ENCODE measurements around the gene ANAPC16.

Gene ANAPC16

DNA sequence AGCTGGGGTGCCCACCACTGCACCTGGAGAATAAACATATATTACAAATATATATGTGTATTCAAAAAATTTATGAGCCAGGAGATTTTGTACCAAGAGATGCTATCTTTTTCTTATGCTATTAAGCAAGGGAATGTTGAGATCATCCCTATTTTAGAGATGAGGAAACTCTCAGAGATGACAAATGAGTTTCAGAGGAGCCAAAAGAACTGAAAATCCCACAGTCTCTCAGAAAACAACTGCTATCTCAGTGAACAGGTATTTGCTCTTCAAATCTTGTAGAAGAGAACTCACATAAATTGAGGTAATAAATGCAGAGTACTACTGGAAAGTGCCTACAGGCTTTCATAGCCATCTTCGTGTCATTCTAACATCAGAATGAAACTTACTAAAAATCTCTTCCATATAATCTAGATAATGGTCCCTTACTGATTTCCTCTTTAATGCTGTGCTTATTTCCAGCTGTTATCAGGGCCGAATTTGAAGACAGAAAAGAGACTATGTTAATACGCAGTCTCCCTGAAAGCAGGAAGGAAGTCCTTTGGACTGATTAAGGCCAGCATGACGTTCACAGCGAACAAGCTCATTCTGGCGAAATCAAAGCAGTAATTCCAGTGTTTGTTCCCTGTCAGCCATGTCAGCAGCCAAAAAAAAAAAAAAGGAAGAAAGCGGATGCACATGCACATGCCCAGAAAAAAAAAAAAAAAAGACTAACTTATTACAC lies 29.4 kb upstream of the ANAPC16 start:
- no peaks in the 10 kb centered on the region; the same call in 1 of the 2 replicates for H3K36me3 ChIP-seq
- H3K9me3 ChIP-seq: no peaks in the 10 kb centered on the region; the same call in 1 of the 2 replicates
- TF ChIP-seq, protein P1, sequence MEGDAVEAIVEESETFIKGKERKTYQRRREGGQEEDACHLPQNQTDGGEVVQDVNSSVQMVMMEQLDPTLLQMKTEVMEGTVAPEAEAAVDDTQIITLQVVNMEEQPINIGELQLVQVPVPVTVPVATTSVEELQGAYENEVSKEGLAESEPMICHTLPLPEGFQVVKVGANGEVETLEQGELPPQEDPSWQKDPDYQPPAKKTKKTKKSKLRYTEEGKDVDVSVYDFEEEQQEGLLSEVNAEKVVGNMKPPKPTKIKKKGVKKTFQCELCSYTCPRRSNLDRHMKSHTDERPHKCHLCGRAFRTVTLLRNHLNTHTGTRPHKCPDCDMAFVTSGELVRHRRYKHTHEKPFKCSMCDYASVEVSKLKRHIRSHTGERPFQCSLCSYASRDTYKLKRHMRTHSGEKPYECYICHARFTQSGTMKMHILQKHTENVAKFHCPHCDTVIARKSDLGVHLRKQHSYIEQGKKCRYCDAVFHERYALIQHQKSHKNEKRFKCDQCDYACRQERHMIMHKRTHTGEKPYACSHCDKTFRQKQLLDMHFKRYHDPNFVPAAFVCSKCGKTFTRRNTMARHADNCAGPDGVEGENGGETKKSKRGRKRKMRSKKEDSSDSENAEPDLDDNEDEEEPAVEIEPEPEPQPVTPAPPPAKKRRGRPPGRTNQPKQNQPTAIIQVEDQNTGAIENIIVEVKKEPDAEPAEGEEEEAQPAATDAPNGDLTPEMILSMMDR (IDR thresholded peaks at IDR 0.05; ENCODE audit: low read depth, low read length): no peak
- peaks cover 3% of the 10 kb centered on the region; the same call in 1 of the 2 replicates for H3K4me1 ChIP-seq
- DNase-seq: no peak
- H3K27me3 ChIP-seq: no peaks in the 10 kb centered on the region
- peak overlapping the region; percentile 6; the same call in 1 of the 2 replicates for H3K4me3 ChIP-seq (ENCODE audit: low read depth, low read length)

DNA sequence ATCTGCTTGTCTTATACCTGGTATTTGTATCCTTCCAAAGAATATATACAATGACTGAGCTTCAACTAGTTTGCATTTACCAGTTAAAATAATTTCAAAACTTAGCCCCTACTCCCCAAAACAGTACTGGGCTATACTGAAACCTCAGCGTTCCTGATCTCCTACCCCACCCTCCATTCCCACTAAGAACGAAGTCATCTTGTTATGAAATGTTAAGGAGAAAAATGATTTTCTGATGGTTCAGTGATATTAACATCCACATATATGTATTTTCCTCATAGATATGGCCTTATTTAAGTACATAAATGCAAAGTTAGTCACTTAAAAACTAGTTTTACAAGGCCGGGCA lies 28.9 kb upstream of the ANAPC16 start:
- Histone ChIP-seq H3K4me3 (ENCODE audit: low read depth, low read length) (no peak overlapping the region; the same call in 1 of the 2 replicates), H3K9me3 (no peaks in the 10 kb centered on the region; the same call in 1 of the 2 replicates), H3K36me3 (no peaks in the 10 kb centered on the region; the same call in 1 of the 2 replicates), H3K27me3 (no peaks in the 10 kb centered on the region), H3K4me1 (peaks cover 3% of the 10 kb centered on the region; the same call in 1 of the 2 replicates)
- TF ChIP-seq, protein P1 (IDR thresholded peaks at IDR 0.05; ENCODE audit: low read depth, low read length): no peak
- DNase-seq: no peak

DNA sequence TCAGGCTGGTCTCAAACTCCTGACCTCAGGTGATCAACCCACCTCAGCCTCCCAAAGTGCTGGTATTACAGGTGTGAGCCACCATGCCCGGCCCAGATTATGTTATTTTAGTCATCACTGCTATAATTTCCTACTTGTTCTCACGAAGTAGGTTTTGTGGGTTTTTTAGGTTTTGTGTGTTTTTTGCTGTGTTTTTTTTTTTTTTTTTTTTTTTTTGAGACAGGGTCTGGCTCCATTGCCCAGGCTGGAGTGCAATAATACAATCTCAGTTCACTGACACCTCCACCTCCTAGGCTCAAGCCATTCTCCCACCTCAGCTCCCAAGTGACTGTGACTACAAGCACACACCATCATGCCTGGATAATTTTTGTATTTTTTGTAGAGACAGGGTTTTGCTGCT lies 20.9 kb upstream of the ANAPC16 start:
- Histone ChIP-seq H3K36me3 (peaks cover 3% of the 10 kb centered on the region; the same call in 1 of the 2 replicates), H3K9me3 (no peaks in the 10 kb centered on the region), H3K4me1 (no peaks in the 10 kb centered on the region), H3K27me3 (no peaks in the 10 kb centered on the region), H3K4me3 (ENCODE audit: low read depth, low read length) (no peak overlapping the region)
- no peak for DNase-seq
- TF ChIP-seq, protein P1 (IDR thresholded peaks at IDR 0.05; ENCODE audit: low read depth, low read length): no peak

DNA sequence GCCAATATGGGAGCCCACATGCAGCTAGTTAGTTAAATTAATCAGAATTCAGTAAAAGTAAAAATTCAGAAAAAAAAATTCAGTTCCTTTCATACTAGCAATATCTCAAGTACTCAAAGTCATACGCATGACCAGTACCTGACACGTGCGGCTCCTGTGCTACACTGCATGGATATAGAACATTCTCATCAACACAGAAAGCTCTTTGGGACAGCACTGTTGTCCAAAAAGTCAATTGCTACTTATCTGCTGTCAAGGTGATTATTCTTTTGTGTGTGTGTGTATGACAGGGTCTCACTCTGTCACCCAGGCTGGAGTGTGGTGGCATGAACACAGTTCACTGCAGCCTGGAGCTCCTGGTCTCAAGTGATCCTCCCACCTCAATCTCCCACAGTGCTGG lies 14.9 kb upstream of the ANAPC16 start:
- no peaks in the 10 kb centered on the region for H3K9me3 ChIP-seq
- H3K4me1 ChIP-seq: no peaks in the 10 kb centered on the region
- H3K4me3 ChIP-seq (ENCODE audit: low read depth, low read length): no peak overlapping the region
- H3K27me3 ChIP-seq: no peaks in the 10 kb centered on the region
- H3K36me3 ChIP-seq: peaks cover 13% of the 10 kb centered on the region
- no peak for DNase-seq
- TF ChIP-seq, protein P1 (IDR thresholded peaks at IDR 0.05; ENCODE audit: low read depth, low read length): no peak

DNA sequence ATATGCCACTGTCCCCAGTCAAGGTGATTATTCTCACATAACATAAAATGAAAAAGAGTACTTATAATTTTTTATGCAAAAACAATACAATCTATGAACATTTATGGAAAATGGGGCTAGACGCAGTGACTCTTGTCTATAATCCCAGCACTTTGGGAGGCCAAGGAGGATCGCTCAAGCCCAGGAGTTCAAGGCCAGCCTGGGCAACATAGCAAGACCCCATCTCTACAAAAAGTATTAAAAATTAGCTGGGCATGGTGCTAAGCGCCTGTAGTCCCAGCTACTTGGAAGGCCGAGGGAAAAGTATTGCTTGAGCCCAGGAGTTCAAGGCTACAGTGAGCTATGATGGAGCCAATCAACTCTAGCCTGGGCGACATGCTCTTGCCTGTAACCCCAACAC lies 14.5 kb upstream of the ANAPC16 start:
- TF ChIP-seq, protein P1 (IDR thresholded peaks at IDR 0.05; ENCODE audit: low read depth, low read length): no peak
- H3K27me3 ChIP-seq: no peaks in the 10 kb centered on the region
- H3K9me3 ChIP-seq: no peaks in the 10 kb centered on the region
- H3K4me3 ChIP-seq (ENCODE audit: low read depth, low read length): no peak overlapping the region
- DNase-seq: no peak
- no peaks in the 10 kb centered on the region for H3K4me1 ChIP-seq
- H3K36me3 ChIP-seq: peaks cover 13% of the 10 kb centered on the region

DNA sequence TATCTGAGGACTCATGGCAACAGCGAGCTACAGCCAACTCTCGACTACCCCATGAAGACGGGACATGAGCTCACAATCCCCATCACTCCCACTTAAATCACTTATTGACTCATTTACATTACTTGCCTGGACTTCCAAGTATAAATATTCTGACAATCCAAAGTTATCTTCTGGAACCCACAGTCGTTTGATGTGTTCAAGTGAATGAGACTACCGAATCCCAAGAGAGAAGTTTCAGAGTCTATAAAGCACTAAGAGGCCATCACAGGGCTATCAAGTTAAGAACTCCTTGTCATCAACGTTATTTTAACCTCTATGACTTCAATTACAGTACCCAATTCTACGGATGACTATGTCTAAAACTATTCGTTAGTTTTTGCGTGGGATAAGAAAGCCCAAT lies 11.5 kb upstream of the ANAPC16 start:
- H3K27me3 ChIP-seq: no peaks in the 10 kb centered on the region
- H3K4me1 ChIP-seq: no peaks in the 10 kb centered on the region
- TF ChIP-seq, protein P1 (IDR thresholded peaks at IDR 0.05; ENCODE audit: low read depth, low read length): no peak
- no peak for DNase-seq
- no peaks in the 10 kb centered on the region for H3K9me3 ChIP-seq
- peaks cover 12% of the 10 kb centered on the region for H3K36me3 ChIP-seq
- no peak overlapping the region for H3K4me3 ChIP-seq (ENCODE audit: low read depth, low read length)
